HG03460 (cell line): Measurements from ENCODE around the gene RBM47.

ENCODE experiments used
- ATAC-seq: cut with Tn5 transposase; IDR thresholded peaks from one replicate; pipeline ENCODE4 v1.9.1; 2021; ENCODE audit not compliant: unreplicated experiment

The RBM47 gene

DNA sequence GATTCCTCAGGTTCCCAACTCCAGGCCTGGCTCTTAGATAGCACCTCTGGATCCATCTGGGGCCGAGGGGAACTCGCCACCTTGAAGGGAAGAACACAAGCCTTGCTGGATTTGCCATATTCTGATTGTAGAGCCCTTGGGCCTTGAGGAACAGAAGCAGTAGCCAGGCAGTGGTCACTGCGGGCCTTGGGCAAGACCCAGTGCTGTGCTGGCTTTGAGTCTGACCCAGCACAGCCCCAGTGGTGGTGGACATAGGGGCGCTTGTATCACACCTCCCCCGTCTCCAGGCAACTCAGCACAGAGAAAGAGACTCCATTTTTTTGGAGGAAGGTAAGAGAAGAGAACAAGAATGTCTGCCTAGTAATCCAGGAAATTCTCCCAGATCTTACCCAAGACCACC is 249.0 kb downstream of the RBM47 start:
- ATAC-seq, result no peak

DNA sequence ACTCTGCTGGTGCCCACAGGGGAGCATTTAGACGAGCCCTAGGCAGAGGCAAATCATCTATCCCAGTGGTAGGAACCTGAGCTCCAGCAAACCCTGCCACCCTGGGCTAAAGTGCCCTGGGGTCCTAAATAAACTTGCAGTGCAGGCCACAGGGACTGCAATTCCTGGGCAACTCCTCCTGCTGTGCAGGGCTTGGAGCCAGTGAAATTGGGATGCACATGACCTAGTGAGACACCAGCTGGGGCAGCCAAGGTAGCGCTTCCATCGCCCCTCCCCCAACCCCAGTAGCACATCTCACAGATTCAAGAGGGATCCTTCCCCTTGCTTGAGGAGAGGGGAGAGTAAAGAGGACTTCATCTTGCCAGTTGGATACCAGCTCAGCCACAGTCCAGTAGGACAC is 250.4 kb downstream of the RBM47 start:
- ATAC-seq, result no peak

DNA sequence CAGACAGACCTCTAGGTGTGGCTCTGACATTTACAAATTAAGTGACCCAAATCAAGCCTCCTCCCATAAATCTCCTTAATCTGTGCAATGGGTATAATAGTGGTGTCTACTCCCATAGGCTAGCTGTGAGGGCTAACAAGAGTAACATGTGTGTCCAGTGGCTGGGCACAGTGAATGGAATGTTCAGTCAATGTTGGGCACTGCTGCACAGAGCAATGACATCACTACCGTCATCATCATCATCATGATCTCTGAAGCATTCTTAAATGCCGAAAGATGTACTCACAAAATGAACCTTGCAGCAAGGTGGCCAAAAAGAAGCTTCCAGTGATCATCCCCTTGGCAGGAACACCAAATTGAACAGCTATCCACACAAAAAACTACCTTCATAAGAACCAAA is 251.0 kb downstream of the RBM47 start:
- ATAC-seq, result no peak

DNA sequence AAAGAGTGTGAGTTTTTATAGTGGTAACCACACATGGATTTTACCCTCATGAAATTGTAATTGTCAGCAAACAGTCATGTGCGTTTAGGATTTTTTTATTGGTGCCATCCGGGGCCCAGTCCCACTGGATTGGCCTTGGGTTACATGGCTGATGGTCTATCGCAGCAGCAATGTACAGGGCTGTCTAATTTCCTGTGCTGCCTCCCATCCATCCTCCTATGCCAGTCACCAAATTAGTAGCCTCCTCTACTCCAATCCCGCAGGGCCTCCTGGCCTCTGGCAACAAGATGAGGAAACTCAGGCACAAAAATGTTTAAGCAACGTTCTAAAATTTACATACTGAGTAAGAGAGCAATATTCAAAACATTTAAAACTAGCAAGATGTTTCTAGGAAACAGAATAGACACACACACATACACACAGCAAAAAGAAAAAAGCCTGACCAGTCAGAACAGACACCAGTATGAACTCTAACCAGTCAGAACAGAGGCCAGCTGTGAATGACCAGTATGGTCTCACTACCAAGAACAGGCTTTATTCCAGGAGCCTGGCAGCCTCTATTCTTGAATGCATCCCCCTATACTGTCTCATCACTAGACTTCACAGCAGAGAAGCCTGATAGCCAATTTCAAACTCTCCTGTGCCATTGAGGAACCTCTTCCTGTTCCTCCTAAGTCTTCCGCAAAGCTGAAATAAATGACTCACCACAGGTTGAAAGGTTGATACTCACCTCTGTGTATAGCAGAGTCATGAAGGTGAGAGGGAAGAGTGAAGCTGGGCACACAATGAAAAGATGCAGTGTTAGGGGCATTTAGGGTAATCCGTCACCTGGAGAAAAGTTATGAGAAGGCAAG is 251.9 kb downstream of the RBM47 start:
- ATAC-seq, result no peak

DNA sequence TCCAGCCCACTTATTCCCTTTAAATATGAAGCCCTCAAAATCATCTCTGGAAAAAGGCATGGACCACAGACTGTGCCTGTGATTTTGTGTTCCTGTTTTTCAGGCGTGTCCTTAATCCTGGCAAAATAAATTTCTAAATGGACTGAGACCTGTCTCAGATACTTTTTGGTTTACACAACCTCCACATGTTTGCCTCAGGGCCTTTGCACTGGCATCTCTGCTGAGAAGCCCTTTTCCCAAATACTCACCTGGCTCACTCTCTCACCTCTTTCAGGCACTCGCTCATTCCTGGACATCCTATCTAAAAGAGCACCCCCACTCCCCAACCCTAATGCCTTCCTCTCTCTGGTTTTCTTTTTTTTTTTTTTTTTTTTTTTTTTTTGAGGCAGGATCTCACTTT is 254.0 kb downstream of the RBM47 start:
- ATAC-seq, result no peak

DNA sequence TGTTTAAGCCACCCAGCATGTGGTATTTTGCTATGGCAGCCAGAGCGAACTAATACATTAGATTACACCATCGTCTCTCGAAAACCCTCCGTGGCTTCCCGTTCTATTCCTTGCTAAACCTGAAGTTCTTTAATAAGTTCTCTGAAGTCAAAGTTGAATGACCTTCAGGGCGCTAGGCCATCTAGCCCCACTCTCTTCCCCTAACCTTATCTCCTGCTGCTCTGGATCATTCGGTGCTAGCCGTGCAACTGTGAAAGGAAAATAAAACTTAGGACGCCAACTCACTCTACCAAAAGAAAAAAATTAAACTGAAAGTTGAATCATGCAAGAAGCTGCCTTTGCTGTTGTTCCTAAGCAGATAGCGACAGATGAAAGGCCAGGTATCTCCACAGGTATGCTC is 254.6 kb downstream of the RBM47 start:
- no peak for ATAC-seq

DNA sequence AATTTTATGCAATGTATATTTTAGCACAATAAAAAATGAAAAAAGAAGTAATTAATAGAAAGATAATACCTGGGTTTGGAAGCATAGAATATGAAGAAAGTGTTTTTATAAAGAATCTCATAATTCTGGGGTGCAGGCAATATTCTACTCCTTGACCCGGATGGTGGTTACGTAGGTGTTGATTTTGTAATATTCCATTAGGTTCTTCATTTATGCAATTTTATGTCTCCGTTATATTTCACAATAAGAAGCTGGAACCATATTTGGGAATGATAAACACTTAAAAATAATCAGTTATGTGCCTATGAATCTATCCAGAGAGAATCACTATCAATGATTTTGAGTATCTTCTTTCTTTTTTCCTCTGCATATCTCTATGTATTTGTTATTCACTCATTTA is 256.0 kb downstream of the RBM47 start:
- ATAC-seq, result no peak
